Measurements from ENCODE around the gene ZCCHC9.

DNA sequence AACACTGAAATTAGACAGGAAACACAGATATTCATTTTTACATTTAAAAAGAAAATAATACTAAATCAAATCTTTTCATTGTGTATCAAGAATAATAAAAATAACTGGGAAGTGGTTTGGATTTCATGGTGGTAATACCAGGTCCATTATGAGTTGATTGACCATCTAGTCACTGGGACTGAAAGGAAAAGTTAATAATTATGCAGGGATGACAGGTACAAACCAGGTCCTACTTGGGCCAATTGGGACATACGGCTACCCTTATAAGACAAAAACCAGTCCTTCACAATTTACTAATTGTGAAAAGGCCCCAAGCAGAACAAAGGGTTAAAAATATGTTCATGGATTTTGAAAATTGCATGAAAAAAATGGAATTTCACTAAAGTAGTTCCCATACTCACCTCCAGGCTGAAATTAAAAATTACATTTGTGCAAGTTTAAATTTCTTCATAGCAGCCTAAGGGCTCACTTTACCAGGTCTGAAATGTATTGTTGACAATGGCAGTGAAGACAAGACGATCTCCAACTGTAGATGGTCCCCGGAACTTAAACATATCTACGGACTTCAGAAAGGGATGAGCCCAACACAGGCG is 44.1 kb downstream of the ZCCHC9 start:
- no peak; the same call in 1 of the 2 replicates for TF ChIP-seq CTCF (conservative IDR thresholded peaks at IDR 0.05)
- TF ChIP-seq EZH2 (IDR thresholded peaks at IDR 0.05; ENCODE audit: low read depth) = no peak
